Liver (tissue), 9 donors: Measurements from ENCODE around the gene PCDHB12. TPM values are rescaled to one million over a fixed set of nuclear protein-coding genes. Genes with fewer than 3 reads are reported as not detected.
"Not testable (repeated sequence)": the region's sequence is repeated elsewhere in the genome, so short reads cannot be mapped to it uniquely, and the experiment has no call there.

ENCODE experiments used
- DNase-seq: peaks from one replicate; pipeline ENCODE4 v3.0.0-alpha.2; 2017; ENCODE audit warnings: low spot score
- H3K27ac ChIP-seq, 2 donors: one replicate each; pipeline ENCODE4 v1.7.0; 2013; ENCODE audit warnings: inconsistent platforms in 2 of 2, low read length in 2 of 2, control low read depth in 1 of 2, low read depth in 1 of 2, mild to moderate bottlenecking in 1 of 2
- H3K27me3 ChIP-seq, 4 donors: one replicate each; pipeline versions ENCODE4 v1.6.1 to v1.7.0; 2013; ENCODE audit warnings: low read length in 3 of 4, inconsistent platforms in 1 of 4, mild to moderate bottlenecking in 1 of 4, moderate library complexity in 1 of 4; ENCODE audit not compliant: control insufficient read depth in 4 of 4, insufficient read depth in 4 of 4
- H3K36me3 ChIP-seq, 4 donors: one replicate each; pipeline versions ENCODE4 v1.6.1 to v1.7.0; 2013; ENCODE audit warnings: low read length in 3 of 4, mild to moderate bottlenecking in 3 of 4, low read depth in 1 of 4, moderate library complexity in 1 of 4; ENCODE audit not compliant: control insufficient read depth in 4 of 4, insufficient read depth in 3 of 4
- H3K4me1 ChIP-seq, 4 donors: one replicate each; pipeline versions ENCODE4 v1.6.1 to v1.7.0; 2013; ENCODE audit warnings: low read length in 3 of 4, mild to moderate bottlenecking in 3 of 4, moderate library complexity in 1 of 4; ENCODE audit not compliant: control insufficient read depth in 4 of 4, insufficient read depth in 4 of 4
- H3K4me3 ChIP-seq, 3 donors: one replicate each; pipeline versions ENCODE4 v1.6.1 to v1.7.0; 2013; ENCODE audit warnings: low read length in 3 of 3, control low read depth in 1 of 3, low read depth in 1 of 3, mild to moderate bottlenecking in 1 of 3
- H3K9ac ChIP-seq, 2 donors: one replicate each; pipeline ENCODE4 v1.7.0; 2013; ENCODE audit warnings: low read length in 2 of 2, mild to moderate bottlenecking in 2 of 2, moderate library complexity in 2 of 2, control low read depth in 1 of 2, low read depth in 1 of 2
- H3K9me3 ChIP-seq, 4 donors: one replicate each; pipeline versions ENCODE4 v1.6.1 to v1.7.0; 2013; ENCODE audit warnings: low read length in 3 of 4; ENCODE audit not compliant: control insufficient read depth in 4 of 4
- FOXA1 ChIP-seq: IDR thresholded peaks from 2 replicates; pipeline ENCODE4 v1.6.1; 2016; ENCODE audit warnings: antibody characterized with exemption
- HNF4G ChIP-seq: IDR thresholded peaks from 2 replicates; pipeline ENCODE4 v1.6.1; 2016; ENCODE audit warnings: antibody characterized with exemption
- NR2F2 ChIP-seq: IDR thresholded peaks from 2 replicates; pipeline ENCODE4 v1.6.1; 2016; ENCODE audit warnings: antibody characterized with exemption
- RAD21 ChIP-seq, 2 donors: IDR thresholded peaks; 2 replicates each; pipeline ENCODE4 v1.6.1; 2016; ENCODE audit warnings: antibody characterized with exemption in 2 of 2, mild to moderate bottlenecking in 2 of 2
- SP1 ChIP-seq: IDR thresholded peaks from 2 replicates; pipeline ENCODE4 v1.6.1; 2018; ENCODE audit warnings: antibody characterized with exemption, mild to moderate bottlenecking
- TAF1 ChIP-seq: conservative IDR thresholded peaks from 2 replicates; pipeline ENCODE4 v1.6.1; 2016; ENCODE audit warnings: antibody characterized with exemption, mild to moderate bottlenecking
- YY1 ChIP-seq: IDR thresholded peaks from 2 replicates; pipeline ENCODE4 v1.6.1; 2016; ENCODE audit warnings: antibody characterized with exemption, mild to moderate bottlenecking
- WGBS: extraction: QIAGEN DNeasy Blood & Tissue Kit; methylation state at CpG from one replicate; pipeline ENCODE4 v1.1.7; 2013; 5-methylcytosine and 5-hydroxymethylcytosine counted together
- polyA plus RNA-seq, 2 donors: library from polyadenylated mRNA; stranded (reverse) in 1 of 2; unstranded in 1 of 2; fragments of 200-250 nt in 1 of 2; fragments of >200 nt in 1 of 2; fragmentation: Nextera tagmentation in 1 of 2; extraction: Ambion mirVana in 1 of 2; gene quantifications; one replicate each; pipeline versions ENCODE4 v1.2.1 to v1.2.3, GENCODE V29; 2013 to 2015
- total RNA-seq, 2 donors: library from RNA; depleted of rRNA; stranded (reverse); fragments of >200 nt; gene quantifications; one replicate each; pipeline ENCODE4 v1.2.3, GENCODE V29; 2014
- TF ChIP-seq, protein P1 (sequence below): fragments of 150-350 bp; IDR thresholded peaks from 2 replicates; pipeline ENCODE4 v1.5.1; 2017; ENCODE audit warnings: improper control_type of control experiment, low read depth, low read length; ENCODE audit not compliant: missing input control
- TF ChIP-seq, protein P2 (sequence below): IDR thresholded peaks from 2 replicates; pipeline ENCODE4 v1.6.1; 2016; ENCODE audit warnings: antibody characterized with exemption
- TF ChIP-seq, protein P3 (sequence below): IDR thresholded peaks from 2 replicates; pipeline ENCODE4 v1.6.1; 2016; ENCODE audit warnings: antibody characterized with exemption
- TF ChIP-seq, protein P4 (sequence below): IDR thresholded peaks from 2 replicates; pipeline ENCODE4 v1.6.1; 2016; ENCODE audit warnings: antibody characterized with exemption
- donor health status: healthy.
- donor health status: healthy.
- donor health status: healthy.
- donor health status: healthy.
- donor health status: healthy.

Gene PCDHB12
- under 1 TPM; 0.28 to 0.33 TPM for total RNA-seq
- under 1 TPM; 0.06 to 0.12 TPM for polyA plus RNA-seq

DNA sequence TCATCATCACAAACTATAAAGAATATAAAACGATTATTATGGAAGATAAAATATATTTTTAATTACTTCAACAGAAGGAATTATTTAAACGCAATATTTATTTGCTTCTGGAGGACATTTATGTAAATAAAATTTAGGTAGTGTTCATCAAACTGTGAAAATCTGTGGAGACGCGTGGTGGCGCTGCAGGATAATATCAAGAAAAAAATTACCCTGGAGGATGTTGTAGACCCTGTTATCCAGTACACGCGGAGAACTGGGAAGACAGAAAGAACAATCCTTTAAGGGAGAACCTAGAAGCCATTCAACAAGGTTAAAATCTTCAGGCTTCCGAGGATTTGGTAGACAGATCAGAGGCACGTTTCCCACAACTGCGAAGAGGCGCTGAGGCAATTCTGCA lies at the start of gene PCDHB12:
TSS of gene PCDHB12 (plus strand) at position 242 of the 400 bp plus-strand sequence. CDS start 189 bp downstream, outside the sequence.
- DNase-seq, result no peak
- H3K9me3 ChIP-seq, result peaks cover 3 to 15% (median 9%) of the 10 kb centered on the region in 4 donors
- H3K9ac ChIP-seq, result no peak within 1 kb of the TSS
- peaks cover 0 to 5% (median 0%) of the 10 kb centered on the region in 4 donors for H3K27me3 ChIP-seq
- TF ChIP-seq RAD21 (IDR thresholded peaks at IDR 0.05), result peak in 1 of 2 donors; percentile 8
- TF ChIP-seq FOXA1, result no peak
- TF ChIP-seq, protein P1, sequence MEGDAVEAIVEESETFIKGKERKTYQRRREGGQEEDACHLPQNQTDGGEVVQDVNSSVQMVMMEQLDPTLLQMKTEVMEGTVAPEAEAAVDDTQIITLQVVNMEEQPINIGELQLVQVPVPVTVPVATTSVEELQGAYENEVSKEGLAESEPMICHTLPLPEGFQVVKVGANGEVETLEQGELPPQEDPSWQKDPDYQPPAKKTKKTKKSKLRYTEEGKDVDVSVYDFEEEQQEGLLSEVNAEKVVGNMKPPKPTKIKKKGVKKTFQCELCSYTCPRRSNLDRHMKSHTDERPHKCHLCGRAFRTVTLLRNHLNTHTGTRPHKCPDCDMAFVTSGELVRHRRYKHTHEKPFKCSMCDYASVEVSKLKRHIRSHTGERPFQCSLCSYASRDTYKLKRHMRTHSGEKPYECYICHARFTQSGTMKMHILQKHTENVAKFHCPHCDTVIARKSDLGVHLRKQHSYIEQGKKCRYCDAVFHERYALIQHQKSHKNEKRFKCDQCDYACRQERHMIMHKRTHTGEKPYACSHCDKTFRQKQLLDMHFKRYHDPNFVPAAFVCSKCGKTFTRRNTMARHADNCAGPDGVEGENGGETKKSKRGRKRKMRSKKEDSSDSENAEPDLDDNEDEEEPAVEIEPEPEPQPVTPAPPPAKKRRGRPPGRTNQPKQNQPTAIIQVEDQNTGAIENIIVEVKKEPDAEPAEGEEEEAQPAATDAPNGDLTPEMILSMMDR, result peak; percentile 12
- H3K4me3 ChIP-seq, result peak within 1 kb of the TSS in 1 of 3 donors; percentile 8
- no peaks in the 10 kb centered on the region for H3K36me3 ChIP-seq
- no peaks in the 10 kb centered on the region for H3K4me1 ChIP-seq
- WGBS, result 16% methylated on average over 11 of the region's 11 CpGs
- no peak within 1 kb of the TSS for H3K27ac ChIP-seq

DNA sequence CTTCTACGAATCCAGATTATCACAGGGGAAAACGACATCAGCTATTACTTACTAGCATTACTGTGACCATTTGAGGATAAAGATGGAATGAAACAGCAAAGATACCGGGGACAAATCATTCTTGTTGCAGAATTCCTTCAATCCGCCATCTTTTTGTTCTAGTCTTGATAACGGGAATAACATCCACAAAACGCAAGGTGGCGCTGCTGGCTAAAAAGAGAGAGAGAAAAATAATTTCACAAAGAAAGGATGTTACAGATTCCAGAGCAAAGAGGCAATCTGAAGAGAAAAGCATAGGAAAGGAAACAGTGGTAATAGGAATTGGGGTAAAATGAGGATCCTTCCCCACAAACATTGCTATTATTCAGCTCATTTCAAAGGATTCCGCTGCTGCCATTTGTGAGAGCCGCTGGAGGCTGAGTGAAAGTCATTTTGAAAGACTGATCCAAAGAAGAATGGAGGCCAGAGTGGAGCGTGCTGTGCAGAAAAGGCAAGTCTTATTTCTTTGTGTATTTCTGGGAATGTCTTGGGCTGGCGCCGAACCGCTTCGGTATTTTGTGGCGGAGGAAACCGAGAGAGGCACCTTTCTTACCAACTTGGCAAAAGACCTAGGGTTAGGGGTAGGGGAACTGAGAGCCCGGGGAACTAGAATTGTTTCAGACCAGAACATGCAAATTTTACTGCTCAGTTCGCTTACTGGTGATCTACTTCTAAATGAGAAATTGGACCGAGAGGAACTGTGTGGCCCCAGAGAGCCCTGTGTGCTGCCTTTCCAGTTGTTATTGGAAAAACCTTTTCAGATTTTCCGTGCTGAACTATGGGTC lies 35.9 kb upstream of the PCDHB12 start, which contains the start of gene PCDHB7:
TSS of gene PCDHB7 (plus strand) at position 264 of the 824 bp plus-strand sequence. CDS start at position 456, 192 bp downstream.
- Histone ChIP-seq H3K9me3 (peaks cover 11 to 52% (median 22%) of the 10 kb centered on the region in 4 donors), H3K27ac (no peak within 1 kb of the TSS), H3K27me3 (peaks cover 0 to 12% (median 4%) of the 10 kb centered on the region in 4 donors), H3K9ac (no peak within 1 kb of the TSS), H3K4me3 (peak within 1 kb of the TSS in 2 of 3 donors; percentile 28 to 39), H3K4me1 (no peaks in the 10 kb centered on the region), H3K36me3 (peaks cover 0 to 2% (median 0%) of the 10 kb centered on the region in 4 donors)
- no peak for DNase-seq
- WGBS, result 22% methylated on average over 20 of the region's 20 CpGs
- TF ChIP-seq, protein P1, result peak; percentile 24
- TF ChIP-seq YY1 (no peak), RAD21 (IDR thresholded peaks at IDR 0.05) (peak in 1 of 2 donors; percentile 23), HNF4G (no peak), SP1 (no peak), FOXA1 (no peak), NR2F2 (no peak), TAF1 (no peak)
- TF ChIP-seq, protein P2, sequence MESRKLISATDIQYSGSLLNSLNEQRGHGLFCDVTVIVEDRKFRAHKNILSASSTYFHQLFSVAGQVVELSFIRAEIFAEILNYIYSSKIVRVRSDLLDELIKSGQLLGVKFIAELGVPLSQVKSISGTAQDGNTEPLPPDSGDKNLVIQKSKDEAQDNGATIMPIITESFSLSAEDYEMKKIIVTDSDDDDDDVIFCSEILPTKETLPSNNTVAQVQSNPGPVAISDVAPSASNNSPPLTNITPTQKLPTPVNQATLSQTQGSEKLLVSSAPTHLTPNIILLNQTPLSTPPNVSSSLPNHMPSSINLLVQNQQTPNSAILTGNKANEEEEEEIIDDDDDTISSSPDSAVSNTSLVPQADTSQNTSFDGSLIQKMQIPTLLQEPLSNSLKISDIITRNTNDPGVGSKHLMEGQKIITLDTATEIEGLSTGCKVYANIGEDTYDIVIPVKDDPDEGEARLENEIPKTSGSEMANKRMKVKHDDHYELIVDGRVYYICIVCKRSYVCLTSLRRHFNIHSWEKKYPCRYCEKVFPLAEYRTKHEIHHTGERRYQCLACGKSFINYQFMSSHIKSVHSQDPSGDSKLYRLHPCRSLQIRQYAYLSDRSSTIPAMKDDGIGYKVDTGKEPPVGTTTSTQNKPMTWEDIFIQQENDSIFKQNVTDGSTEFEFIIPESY, result no peak
- TF ChIP-seq, protein P3, sequence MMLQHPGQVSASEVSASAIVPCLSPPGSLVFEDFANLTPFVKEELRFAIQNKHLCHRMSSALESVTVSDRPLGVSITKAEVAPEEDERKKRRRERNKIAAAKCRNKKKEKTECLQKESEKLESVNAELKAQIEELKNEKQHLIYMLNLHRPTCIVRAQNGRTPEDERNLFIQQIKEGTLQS, result no peak
- TF ChIP-seq, protein P4, sequence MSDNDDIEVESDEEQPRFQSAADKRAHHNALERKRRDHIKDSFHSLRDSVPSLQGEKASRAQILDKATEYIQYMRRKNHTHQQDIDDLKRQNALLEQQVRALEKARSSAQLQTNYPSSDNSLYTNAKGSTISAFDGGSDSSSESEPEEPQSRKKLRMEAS, result no peak

DNA sequence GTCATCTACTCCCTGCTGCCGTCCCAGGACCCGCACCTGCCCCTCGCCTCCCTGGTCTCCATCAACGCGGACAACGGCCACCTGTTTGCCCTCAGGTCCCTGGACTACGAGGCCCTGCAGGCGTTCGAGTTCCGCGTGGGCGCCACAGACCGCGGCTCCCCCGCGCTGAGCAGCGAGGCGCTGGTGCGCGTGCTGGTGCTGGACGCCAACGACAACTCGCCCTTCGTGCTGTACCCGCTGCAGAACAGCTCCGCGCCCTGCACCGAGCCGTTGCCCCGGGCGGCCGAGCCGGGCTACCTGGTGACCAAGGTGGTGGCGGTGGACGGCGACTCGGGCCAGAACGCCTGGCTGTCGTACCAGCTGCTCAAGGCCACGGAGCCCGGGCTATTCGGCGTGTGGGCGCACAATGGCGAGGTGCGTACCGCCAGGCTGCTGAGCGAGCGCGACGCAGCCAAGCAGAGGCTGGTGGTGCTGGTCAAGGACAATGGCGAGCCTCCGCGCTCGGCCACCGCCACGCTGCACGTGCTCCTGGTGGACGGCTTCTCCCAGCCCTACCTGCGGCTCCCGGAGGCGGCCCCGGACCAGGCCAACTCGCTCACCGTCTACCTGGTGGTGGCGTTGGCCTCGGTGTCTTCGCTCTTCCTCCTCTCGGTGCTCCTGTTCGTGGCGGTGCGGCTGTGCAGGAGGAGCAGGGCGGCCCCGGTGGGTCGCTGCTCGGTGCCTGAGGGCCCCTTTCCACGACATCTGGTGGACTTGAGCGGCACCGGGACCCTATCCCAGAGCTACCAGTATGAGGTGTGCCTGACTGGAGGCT lies 34.0 kb upstream of the PCDHB12 start:
- Histone ChIP-seq H3K27me3 (peaks cover 0 to 12% (median 3%) of the 10 kb centered on the region in 4 donors), H3K9me3 (peaks cover 20 to 52% (median 27%) of the 10 kb centered on the region in 4 donors)
- H3K4me1 ChIP-seq, H3K4me3 ChIP-seq, H3K36me3 ChIP-seq, H3K9ac ChIP-seq, DNase-seq, H3K27ac ChIP-seq: not testable (repeated sequence)
- 36% methylated on average over 79 of the region's 79 CpGs for WGBS
